Suppressor macrophage treated with lipopolysaccharide for 1 hour (primary cell): ENCODE measurements around the gene UBAP1.
"Not testable (repeated sequence)": the region's sequence is repeated elsewhere in the genome, so short reads cannot be mapped to it uniquely, and the experiment has no call there.

Experiments used
- DNase-seq, 3 donors: peaks; one replicate each; pipeline ENCODE4 v3.0.0-alpha.2; 2020 to 2022

The UBAP1 gene

DNA sequence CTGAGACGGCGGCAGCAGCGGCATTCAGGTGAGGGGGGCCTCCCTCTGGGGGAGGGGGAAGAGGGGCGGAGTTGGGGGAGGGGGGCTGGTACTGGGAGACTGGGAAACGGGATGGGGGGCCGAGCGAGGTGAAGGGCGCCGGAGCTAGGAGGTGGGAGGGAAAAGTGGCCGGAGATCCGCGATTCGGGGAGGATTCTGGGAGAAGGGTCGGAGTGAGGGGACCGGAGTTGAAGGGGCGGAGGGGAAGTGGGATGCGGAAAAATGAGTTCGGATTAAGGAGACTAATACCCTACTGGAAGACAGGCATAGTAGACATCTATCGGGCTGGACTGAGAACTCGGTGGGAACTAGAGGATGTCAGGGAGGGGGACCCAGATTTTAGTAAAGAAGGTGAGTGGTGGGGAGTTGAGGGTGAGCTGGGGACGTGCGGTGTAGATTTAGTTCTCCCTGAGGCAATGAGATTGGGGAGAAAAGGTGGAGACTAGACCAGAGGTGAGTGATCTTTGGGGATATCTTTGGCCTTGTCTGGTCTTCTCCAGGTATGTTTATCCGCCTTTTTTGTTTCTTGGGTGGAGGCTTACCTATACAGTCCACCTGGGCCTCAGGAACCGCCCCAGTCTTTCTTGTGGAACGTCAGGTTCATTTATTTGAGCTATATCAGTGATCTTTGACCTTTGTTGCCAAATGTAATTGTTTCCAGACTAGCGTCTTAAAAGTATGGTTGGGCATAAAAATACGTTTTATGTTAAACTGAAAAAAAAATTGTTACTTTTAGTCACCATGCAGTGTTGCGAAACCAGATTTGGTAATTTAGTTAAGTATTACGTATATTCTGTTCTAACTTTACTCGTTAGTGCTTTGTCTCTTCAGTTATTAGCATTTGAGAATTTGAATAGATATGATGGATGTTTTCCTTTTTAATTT is 632 bp downstream of the UBAP1 start:
- peak; percentile 72 to 92 (median 89) for DNase-seq

GRCh38 chr9:34185778-34186551 is 7.1 kb downstream of the UBAP1 start:
- peak; percentile 80 to 97 (median 95) for DNase-seq

GRCh38 chr9:34187891-34188240 is 9.0 kb downstream of the UBAP1 start:
- DNase-seq: no peak

DNA sequence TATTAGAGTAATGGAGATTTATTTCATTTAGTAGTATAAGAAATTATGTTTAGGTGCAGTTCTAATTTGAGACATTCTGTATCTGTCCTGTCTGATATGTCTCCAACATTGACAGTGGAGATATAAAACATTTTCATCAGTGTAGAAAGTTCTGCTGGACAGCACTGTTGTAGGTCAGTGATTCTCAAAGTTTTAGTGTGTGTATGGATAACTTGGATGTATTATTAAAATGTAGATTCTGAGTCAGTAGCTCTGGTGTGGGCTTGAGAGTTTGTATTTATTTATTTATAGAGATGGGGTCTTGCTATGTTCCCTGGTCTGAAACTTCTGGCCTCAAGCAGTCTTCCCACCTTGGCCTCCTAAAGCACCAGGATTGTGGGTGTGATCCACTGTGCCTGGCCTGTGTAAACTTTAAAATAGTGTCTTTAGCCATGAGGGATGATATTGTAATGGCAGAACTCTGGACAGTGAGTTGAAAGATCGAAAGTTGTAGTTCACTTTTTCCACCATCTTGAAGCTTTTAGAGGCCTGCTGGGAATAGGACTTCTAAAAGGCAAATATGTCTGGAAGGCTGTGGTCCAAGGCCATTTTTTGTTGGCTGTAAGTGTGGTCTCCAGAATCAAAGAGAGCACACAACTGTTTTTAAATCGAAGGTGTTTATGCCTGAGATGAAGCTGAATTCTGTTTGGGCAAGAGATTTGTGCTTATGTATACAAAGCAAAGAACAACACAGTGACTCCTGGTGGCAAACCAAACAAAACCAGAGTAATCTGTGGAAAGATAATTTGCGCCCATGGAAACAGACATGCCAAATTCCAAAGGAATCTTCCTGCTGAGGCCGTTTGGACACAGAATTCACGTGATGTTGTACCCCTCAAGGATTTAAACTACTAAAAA is 12.4 kb downstream of the UBAP1 start:
- DNase-seq: peak in 1 of 3 donors; percentile 10

GRCh38 chr9:34195143-34195542 is 16.3 kb downstream of the UBAP1 start:
- no peak for DNase-seq

- not testable (repeated sequence) for DNase-seq
These were observed 18.4 kb downstream of the UBAP1 start for GRCh38 chr9:34197286-34197685.

DNA sequence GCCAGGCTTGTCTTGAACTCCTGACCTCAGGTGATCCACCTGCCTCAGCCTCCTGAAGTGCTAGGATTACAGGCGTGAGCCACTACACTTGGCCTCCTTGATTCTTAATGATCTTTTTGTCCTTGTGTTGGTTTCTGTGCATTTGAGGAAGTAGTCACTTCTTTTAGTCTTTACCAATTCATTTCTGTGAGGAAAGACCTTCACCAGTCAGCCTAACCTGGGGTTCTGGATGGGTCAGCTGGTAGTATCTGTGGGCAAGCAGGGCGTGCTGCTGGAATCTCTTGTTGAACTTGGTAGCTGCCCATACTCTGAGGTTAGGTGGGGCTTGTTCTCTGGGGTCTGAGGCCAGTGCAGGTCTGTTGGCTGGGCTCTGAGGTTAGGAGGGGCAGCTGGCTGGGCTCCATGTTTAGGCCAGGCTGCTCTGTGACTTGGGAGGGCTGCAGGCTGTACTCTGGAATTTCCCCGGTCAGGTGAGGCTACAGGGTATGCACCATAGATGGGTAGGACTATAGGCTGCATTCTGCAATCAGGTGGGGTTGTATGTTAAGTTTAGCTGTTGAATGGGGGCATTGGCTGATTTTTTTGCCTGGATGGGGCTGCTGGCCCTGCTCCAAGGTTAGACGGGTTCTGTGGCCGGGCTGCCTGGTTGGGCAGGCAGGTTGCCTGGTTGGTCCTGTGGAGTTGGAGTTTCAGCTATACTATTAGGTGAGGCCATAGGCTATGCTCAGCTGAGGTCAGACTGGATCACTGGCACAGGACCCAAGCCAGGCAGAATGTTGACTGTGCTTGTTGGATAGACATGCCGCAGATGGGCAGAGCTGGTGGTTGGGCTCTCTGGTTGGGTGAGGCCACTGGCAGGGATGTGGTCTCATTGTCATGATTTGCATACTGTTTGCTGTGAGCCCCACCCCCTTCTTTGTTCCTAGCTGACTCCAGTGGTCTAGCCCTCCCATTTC is 19.2 kb downstream of the UBAP1 start:
- peak in 2 of 3 donors; percentile 15 to 17 for DNase-seq

GRCh38 chr9:34200092-34200491 is 21.2 kb downstream of the UBAP1 start:
- no peak for DNase-seq

DNA sequence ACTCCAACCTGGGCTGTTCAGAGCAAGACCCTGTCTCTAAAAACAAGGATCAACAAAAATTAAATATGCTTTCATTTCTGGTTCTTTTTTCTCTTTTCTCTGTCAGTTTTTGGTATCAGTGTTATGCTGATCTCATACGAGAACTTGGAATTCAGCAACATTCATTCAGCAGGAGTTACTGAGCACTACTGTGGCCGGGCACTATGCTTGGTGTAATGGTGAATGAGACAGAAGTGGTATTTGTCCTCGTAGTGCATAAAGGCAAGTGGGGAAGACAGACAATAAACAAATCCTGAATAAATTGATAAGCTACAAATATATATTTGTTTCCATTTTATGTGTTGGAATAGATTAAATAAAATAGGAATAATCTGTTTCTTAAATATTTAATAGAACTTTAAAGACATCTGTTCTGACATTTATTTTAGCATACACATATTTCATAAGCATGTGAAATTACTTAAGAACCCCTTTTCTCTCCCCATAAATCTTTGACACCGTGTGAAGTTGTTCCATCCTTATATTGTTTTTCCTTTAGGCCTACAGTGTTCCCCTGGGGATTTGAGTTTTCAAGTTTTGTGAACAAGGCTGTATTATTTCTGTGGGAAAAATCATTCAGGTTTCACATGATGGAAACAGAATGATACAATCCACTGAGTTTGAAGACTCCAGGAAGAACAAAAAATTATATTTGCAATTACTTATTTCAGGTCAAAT is 24.6 kb downstream of the UBAP1 start:
- DNase-seq: no peak

GRCh38 chr9:34203992-34204635 is 25.3 kb downstream of the UBAP1 start:
- no peak for DNase-seq

DNA sequence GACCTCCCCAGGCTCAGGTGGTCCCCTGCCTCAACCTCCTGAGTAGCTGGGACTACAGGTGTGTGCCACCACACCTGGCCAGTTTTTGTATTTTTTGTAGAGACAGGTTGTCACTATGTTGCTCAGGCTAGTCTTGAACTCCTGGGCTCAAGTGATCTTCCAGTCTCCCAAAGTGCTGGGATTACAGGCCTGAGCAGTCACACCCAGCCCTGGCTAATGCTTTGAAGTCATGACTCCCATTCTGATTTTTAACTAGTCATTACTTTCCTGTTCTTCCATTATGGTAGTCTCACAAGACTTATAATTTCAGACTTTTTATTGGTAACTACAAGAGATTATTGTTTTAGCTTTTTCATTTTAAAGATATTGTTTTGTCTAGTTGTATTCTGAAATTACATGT is 26.3 kb downstream of the UBAP1 start:
- DNase-seq: no peak

DNA sequence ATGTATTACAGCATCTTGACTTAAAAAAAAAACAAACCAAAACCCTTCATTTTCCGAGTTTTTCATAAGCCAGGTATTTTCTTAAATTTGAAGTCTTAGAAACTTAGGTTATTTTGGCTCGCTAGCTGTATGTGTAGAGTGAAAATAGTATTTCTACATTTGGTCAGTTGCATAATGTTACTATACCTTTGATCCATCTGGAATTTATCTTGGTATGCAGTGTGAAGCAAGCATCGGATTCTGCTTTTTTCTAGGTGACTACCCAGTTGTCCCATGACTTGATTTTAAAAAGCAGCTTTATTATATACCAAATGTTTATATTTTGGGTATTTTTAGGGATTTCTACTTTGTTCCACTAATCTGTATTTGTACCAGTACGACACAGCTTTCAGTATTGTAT is 27.7 kb downstream of the UBAP1 start:
- no peak for DNase-seq

GRCh38 chr9:34211395-34211794 is 32.6 kb downstream of the UBAP1 start:
- no peak for DNase-seq

DNA sequence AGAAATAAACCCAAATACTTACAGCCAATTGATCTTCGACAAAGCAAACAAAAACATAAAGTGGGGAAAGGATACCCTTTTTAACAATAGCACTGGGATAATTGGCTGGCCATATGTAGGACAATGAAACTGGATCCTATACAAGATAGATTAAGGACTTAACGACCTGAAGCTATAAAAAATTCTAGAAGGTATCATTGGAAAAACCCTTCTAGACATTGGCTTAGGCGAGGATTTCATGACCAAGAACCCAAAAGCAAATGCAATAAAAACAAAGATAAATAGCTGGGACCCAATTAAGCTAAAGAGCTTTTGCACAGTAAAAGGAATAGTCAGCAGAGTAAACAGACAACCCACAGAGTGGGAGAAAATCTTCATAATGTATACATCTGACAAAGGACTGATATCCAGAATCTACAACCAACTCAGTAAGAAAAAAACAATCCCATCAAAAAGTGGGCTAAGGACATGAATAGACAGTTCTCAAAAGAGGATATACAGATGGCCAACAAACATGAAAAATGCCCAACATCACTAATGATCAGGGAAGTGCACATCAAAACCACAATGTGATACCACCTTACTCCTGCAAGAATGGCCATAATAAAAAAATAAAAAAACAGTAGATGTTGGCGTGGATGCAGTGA is 35.6 kb downstream of the UBAP1 start:
- not testable (repeated sequence) for DNase-seq

GRCh38 chr9:34216325-34216724 is 37.5 kb downstream of the UBAP1 start:
- no peak for DNase-seq

- DNase-seq: not testable (repeated sequence)
These were observed 38.2 kb downstream of the UBAP1 start for GRCh38 chr9:34217015-34217414.

DNA sequence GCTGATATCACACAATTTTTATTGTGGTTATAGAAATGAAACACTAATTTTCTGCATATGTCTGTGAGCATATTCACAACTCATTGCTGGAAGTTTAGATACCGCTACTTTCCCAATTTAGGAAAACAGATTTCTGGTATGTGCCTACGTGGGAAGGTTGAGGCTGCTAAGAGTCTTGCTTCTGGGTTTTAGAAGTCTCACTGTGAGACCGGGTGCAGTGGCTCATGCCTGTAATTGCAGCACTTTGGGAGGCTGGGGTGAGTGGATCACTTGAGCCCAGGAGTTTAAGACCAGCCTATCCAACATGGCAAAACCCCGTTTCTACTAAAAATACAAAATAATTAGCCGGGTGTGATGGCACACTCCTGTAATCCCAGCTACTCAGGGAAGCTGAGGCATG is 39.6 kb downstream of the UBAP1 start:
- no peak for DNase-seq

DNA sequence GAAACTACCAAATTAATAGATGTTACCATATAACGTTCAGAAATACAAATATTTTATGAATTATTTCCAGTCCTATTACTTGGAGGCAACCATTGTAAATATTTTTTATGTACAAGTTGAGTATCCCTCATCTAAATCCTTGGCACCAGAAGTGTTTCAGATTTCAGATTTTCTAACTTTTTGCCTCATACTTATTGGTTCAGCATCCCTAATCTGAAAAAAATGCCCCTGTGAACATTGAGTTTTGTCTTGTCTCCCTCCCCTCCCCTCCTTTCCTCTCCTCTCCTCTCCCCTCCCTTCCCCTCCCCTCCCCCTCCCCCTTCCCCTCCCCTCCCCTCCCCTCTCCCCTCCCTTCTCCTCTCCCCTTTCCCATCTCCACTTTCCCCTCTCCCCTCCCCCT is 40.6 kb downstream of the UBAP1 start:
- no peak for DNase-seq

GRCh38 chr9:34220218-34220617 is 41.4 kb downstream of the UBAP1 start:
- DNase-seq: no peak

GRCh38 chr9:34224349-34224748 is 45.5 kb downstream of the UBAP1 start:
- DNase-seq: no peak
